IMR-90 (cell line): ENCODE data around the gene ATP6V1E1. TPM values are rescaled to one million over a fixed set of nuclear protein-coding genes. Genes with fewer than 3 reads are reported as not detected.

Experiments used
- ATAC-seq: fragments of 200-7000 bp; cut with Tn5 transposase; 2 replicates; pipeline ENCODE4 v1.9.1; 2020; ENCODE audit warnings: low read depth, mild to moderate bottlenecking, moderate library complexity
- BruUV-seq: library from RNA; stranded (reverse); fragments of 400-500 nt; replicated peaks from 2 replicates; lab custom pipeline; 2021; lab: Mats Ljungman, UMichigan
- CTCF ChIA-PET: fragments of 300-600 bp; formaldehyde crosslinking; extraction: SDS; loops from one replicate; lab custom pipeline; 2021; ENCODE audit warnings: antibody characterized with exemption; lab: Yijun Ruan, JAX
- POLR2A ChIA-PET: fragments of 300-600 bp; sonication (Branson Sonifier 250); formaldehyde crosslinking; loops from one replicate; lab custom pipeline; 2022; ENCODE audit warnings: antibody characterized with exemption; ENCODE audit not compliant: unreplicated experiment; lab: Charles Lee
- DNase-seq: peaks from one replicate; pipeline ENCODE4 v3.0.0; 2013
- H2AFZ ChIP-seq: replicated peaks from 2 replicates; pipeline ENCODE3; 2013; ENCODE audit warnings: low read length, mild to moderate bottlenecking; ENCODE audit not compliant: poor library complexity
- H2AK5ac ChIP-seq: 2 replicates; pipeline ENCODE4 v1.6.1; 2013; ENCODE audit warnings: low read depth, low read length, inconsistent platforms
- H2AK9ac ChIP-seq: replicated peaks from 2 replicates; pipeline ENCODE3; 2013; ENCODE audit warnings: mild to moderate bottlenecking, low read depth, low read length, moderate library complexity; ENCODE audit not compliant: poor library complexity
- H2BK120ac ChIP-seq: 2 replicates; pipeline ENCODE4 v1.6.1; 2013; ENCODE audit warnings: low read depth, low read length, inconsistent platforms
- H2BK15ac ChIP-seq: 3 replicates; pipeline ENCODE4 v1.6.1; 2013; ENCODE audit warnings: low read depth, low read length, inconsistent platforms
- H2BK20ac ChIP-seq: 2 replicates; pipeline ENCODE4 v1.6.1; 2013; ENCODE audit warnings: low read depth, mild to moderate bottlenecking, inconsistent platforms, low read length, moderate library complexity
- H2BK5ac ChIP-seq: 2 replicates; pipeline ENCODE4 v1.6.1; 2013; ENCODE audit warnings: mild to moderate bottlenecking, low read depth, low read length, inconsistent platforms; ENCODE audit not compliant: poor library complexity, severe bottlenecking
- H3K14ac ChIP-seq: replicated peaks from 2 replicates; pipeline ENCODE4 v1.6.1; 2013; ENCODE audit warnings: low read depth, low read length, inconsistent platforms
- H3K18ac ChIP-seq: 2 replicates; pipeline ENCODE4 v1.6.1; 2013; ENCODE audit warnings: low read depth, low read length, control low read depth
- H3K23ac ChIP-seq: 2 replicates; pipeline ENCODE4 v1.6.1; 2013; ENCODE audit warnings: low read depth, low read length, inconsistent platforms
- H3K27ac ChIP-seq: 2 replicates; pipeline ENCODE4 v1.5.1; 2013; ENCODE audit warnings: mild to moderate bottlenecking, control low read depth, low read length; ENCODE audit not compliant: insufficient read depth
- H3K27me3 ChIP-seq: 2 replicates; pipeline ENCODE4 v1.6.1; 2013; ENCODE audit warnings: low read length; ENCODE audit not compliant: control insufficient read depth, insufficient read depth
- H3K36me3 ChIP-seq: 2 replicates; pipeline ENCODE4 v1.6.1; 2013; ENCODE audit warnings: low read length, mixed read lengths; ENCODE audit not compliant: control insufficient read depth, insufficient read depth
- H3K4ac ChIP-seq: 2 replicates; pipeline ENCODE4 v1.6.1; 2013; ENCODE audit warnings: low read depth, low read length, inconsistent platforms
- H3K4me1 ChIP-seq: 2 replicates; pipeline ENCODE4 v1.6.1; 2013; ENCODE audit warnings: low read length, mixed read lengths; ENCODE audit not compliant: control insufficient read depth, insufficient read depth
- H3K4me2 ChIP-seq: 2 replicates; pipeline ENCODE4 v1.6.1; 2013; ENCODE audit warnings: low read depth, mild to moderate bottlenecking, control low read depth, low read length, moderate library complexity
- H3K4me3 ChIP-seq: 2 replicates; pipeline ENCODE4 v1.5.1; 2013; ENCODE audit warnings: low read depth, mild to moderate bottlenecking, control low read depth, low read length, moderate library complexity; ENCODE audit not compliant: insufficient read depth
- H3K56ac ChIP-seq: 2 replicates; pipeline ENCODE4 v1.6.1; 2013; ENCODE audit warnings: low read length, inconsistent platforms; ENCODE audit not compliant: insufficient read depth; ENCODE audit errors: extremely low read depth
- H3K79me1 ChIP-seq, 2 experiments: 2 replicates each; pipeline ENCODE4 v1.6.1; 2013; ENCODE audit warnings: low read length in 2 of 2, inconsistent platforms in 1 of 2, low read depth in 1 of 2
- H3K9ac ChIP-seq: 2 replicates; pipeline ENCODE4 v1.6.1; 2013; ENCODE audit warnings: low read depth, low read length, control low read depth
- H3K9me1 ChIP-seq: 2 replicates; pipeline ENCODE4 v1.6.1; 2013; ENCODE audit warnings: low read length, inconsistent platforms; ENCODE audit not compliant: insufficient read depth
- H3K9me3 ChIP-seq: 2 replicates; pipeline ENCODE4 v1.6.1; 2013; ENCODE audit warnings: low read length; ENCODE audit not compliant: control insufficient read depth, insufficient read depth
- H4K20me1 ChIP-seq: 2 replicates; pipeline ENCODE4 v1.6.1; 2013; ENCODE audit warnings: low read length, inconsistent platforms; ENCODE audit not compliant: insufficient read depth
- H4K5ac ChIP-seq: 2 replicates; pipeline ENCODE4 v1.6.1; 2013; ENCODE audit warnings: mild to moderate bottlenecking, low read depth, low read length, control low read depth
- H4K8ac ChIP-seq, 2 experiments: 2 replicates each; pipeline ENCODE4 v1.6.1; 2013; ENCODE audit warnings: low read depth in 2 of 2, low read length in 2 of 2, control low read depth in 1 of 2, inconsistent platforms in 1 of 2
- H4K91ac ChIP-seq: 2 replicates; pipeline ENCODE4 v1.6.1; 2013; ENCODE audit warnings: low read depth, low read length, inconsistent platforms; ENCODE audit not compliant: insufficient read depth
- CEBPB ChIP-seq: IDR thresholded peaks from 2 replicates; pipeline ENCODE4 v1.6.1; 2012; ENCODE audit warnings: low read depth, low read length, improper control_type of control experiment
- ELK1 ChIP-seq: fragments of 150-350 bp; IDR thresholded peaks from 2 replicates; pipeline ENCODE4 v1.6.1; 2016; ENCODE audit warnings: low read depth, mild to moderate bottlenecking, low read length, moderate library complexity, borderline replicate concordance
- MAZ ChIP-seq: IDR thresholded peaks from 2 replicates; pipeline ENCODE4 v1.6.1; 2012; ENCODE audit warnings: low read depth, mild to moderate bottlenecking, low read length, improper control_type of control experiment, moderate library complexity, borderline replicate concordance
- MXI1 ChIP-seq: IDR thresholded peaks from 2 replicates; pipeline ENCODE4 v1.6.1; 2012; ENCODE audit warnings: low read depth, mild to moderate bottlenecking, low read length, moderate library complexity, borderline replicate concordance
- RCOR1 ChIP-seq: IDR thresholded peaks from 2 replicates; pipeline ENCODE4 v1.6.1; 2012; ENCODE audit warnings: mild to moderate bottlenecking, low read length, improper control_type of control experiment; ENCODE audit not compliant: insufficient replicate concordance
- USF2 ChIP-seq: fragments of 150-350 bp; IDR thresholded peaks from 2 replicates; pipeline ENCODE4 v1.6.1; 2017; ENCODE audit warnings: mild to moderate bottlenecking, antibody characterized with exemption, low read length, low read depth
- WGBS, 2 experiments: methylation state at CpG; one replicate each; pipeline versions ENCODE4 v1.1.5 to v1.1.7; 2013; ENCODE audit warnings: missing lambda C conversion rate in 2 of 2; ENCODE audit not compliant: insufficient read length in 1 of 2; ENCODE audit errors: extremely low coverage in 2 of 2; 5-methylcytosine and 5-hydroxymethylcytosine counted together
- dilution Hi-C: fragments of 300-500 bp; cut with HindIII; formaldehyde crosslinking; loops from one replicate; pipeline ENCODE4 v1.14.3; 2018; ENCODE audit warnings: low sequenced_read_pairs; ENCODE audit not compliant: unreplicated experiment
- in situ Hi-C: fragments of 300-500 bp; cut with MboI; formaldehyde crosslinking; loops from 3 replicates; pipeline ENCODE4 v1.14.3; 2019; ENCODE audit warnings: low sequenced_read_pairs, inconsistent platforms, mixed read lengths
- intact Hi-C: fragments of 100-400 bp; cut with micrococcal nuclease; formaldehyde crosslinking; loops from 2 replicates; pipeline ENCODE4 v1.10.0; 2022
- polyA plus RNA-seq, 3 experiments: library from polyadenylated mRNA; depleted of rRNA; stranded (reverse); fragments of >200 nt; gene quantifications; 2 replicates each; pipeline ENCODE4 v1.2.3, GENCODE V29; 2012; ENCODE audit warnings: low replicate concordance in 1 of 3
- total RNA-seq: library from RNA; depleted of rRNA; stranded (reverse); fragments of >200 nt; gene quantifications from 2 replicates; pipeline ENCODE4 v1.2.3, GENCODE V29; 2012

The ATP6V1E1 gene
- total and polyA plus RNA-seq, 2 of the 4 experiments (the other 2 are of a cell fraction) = 144 to 148 TPM

- H2AK9ac ChIP-seq = peak overlapping the region; percentile 60
- peaks cover 12% of the 10 kb centered on the region for H3K4me1 ChIP-seq
- no peaks in the 10 kb centered on the region for H4K20me1 ChIP-seq
- 15% methylated on average over 18 of the region's 21 CpGs; no CpG with 5 or more reads in 1 of the 2 experiments for WGBS, 2 experiments
- BruUV-seq = no TSS peak
- no peaks in the 10 kb centered on the region for H3K27me3 ChIP-seq
- ATAC-seq (peak; percentile 75), DNase-seq (peak; percentile 83)
- H3K36me3 ChIP-seq = no peaks in the 10 kb centered on the region
- H3K4me2 ChIP-seq = peak overlapping the region; percentile 77
- peak overlapping the region; percentile 67 for H3K18ac ChIP-seq
- peak overlapping the region; percentile 74 to 82 for H4K8ac ChIP-seq
- peaks cover 6% of the 10 kb centered on the region; the same call in 1 of the 2 replicates for H3K9me1 ChIP-seq
- peak overlapping the region; percentile 83 for H2BK5ac ChIP-seq
- H2AK5ac ChIP-seq = no peak overlapping the region
- H3K27ac ChIP-seq = peak overlapping the region; percentile 76
- dilution Hi-C loops (no loop called here), in situ Hi-C loops (loop anchor here (25.0 kb wide), 1 partner anchor 491 kb away; no protein-coding TSS in a partner anchor), intact Hi-C loops (loop anchor here (5.0 to 10.0 kb wide), 2 partner anchors 56 to 144 kb away; partner anchors contain the start of gene ATP6V1E1)
- POLR2A ChIA-PET = no interaction called here
- peak overlapping the region; percentile 94 for H2AFZ ChIP-seq
- CTCF ChIA-PET = interaction anchor here (0.6 to 1.0 kb wide), 3 partner anchors 12 to 105 kb away, joined by 3 read pairs; no protein-coding TSS in a partner anchor
- peak overlapping the region; percentile 44 for H3K4me3 ChIP-seq
- H3K23ac ChIP-seq = peak overlapping the region; percentile 81; the same call in 1 of the 2 replicates
- H3K9me3 ChIP-seq = no peaks in the 10 kb centered on the region
- peak overlapping the region; percentile 59 for H3K9ac ChIP-seq
- H3K14ac ChIP-seq = peak overlapping the region; percentile 69
- TF ChIP-seq CEBPB = peak; percentile 56
- TF ChIP-seq MXI1 = 0 out of 2 replicates have a peak, but pooled peaks have one; percentile 16
- no peak for TF ChIP-seq RCOR1
- no peak for TF ChIP-seq USF2
- TF ChIP-seq MAZ = peak; percentile 39; the same call in 1 of the 2 replicates
- TF ChIP-seq ELK1 = no peak
- peak overlapping the region; percentile 31; the same call in 1 of the 2 replicates for H4K5ac ChIP-seq
- H3K56ac ChIP-seq = peak overlapping the region; percentile 7; the same call in 1 of the 2 replicates
- H2BK120ac ChIP-seq = peak overlapping the region; percentile 83
- H4K91ac ChIP-seq = peak overlapping the region; percentile 69
- peak overlapping the region; percentile 33; the same call in 2 of the 3 replicates for H2BK15ac ChIP-seq
- H3K79me1 ChIP-seq = no peaks in the 10 kb centered on the region
- H2BK20ac ChIP-seq = peak overlapping the region; percentile 24; the same call in 1 of the 2 replicates
- peak overlapping the region; percentile 80 for H3K4ac ChIP-seq
These were observed 57.5 kb downstream of the ATP6V1E1 start for GRCh38 chr22:17570851-17571631.
